ENCODE results near the gene CDKN3.
"Not testable (repeated sequence)": the region's sequence is repeated elsewhere in the genome, so short reads cannot be mapped to it uniquely, and the experiment has no call there.

The CDKN3 gene

DNA sequence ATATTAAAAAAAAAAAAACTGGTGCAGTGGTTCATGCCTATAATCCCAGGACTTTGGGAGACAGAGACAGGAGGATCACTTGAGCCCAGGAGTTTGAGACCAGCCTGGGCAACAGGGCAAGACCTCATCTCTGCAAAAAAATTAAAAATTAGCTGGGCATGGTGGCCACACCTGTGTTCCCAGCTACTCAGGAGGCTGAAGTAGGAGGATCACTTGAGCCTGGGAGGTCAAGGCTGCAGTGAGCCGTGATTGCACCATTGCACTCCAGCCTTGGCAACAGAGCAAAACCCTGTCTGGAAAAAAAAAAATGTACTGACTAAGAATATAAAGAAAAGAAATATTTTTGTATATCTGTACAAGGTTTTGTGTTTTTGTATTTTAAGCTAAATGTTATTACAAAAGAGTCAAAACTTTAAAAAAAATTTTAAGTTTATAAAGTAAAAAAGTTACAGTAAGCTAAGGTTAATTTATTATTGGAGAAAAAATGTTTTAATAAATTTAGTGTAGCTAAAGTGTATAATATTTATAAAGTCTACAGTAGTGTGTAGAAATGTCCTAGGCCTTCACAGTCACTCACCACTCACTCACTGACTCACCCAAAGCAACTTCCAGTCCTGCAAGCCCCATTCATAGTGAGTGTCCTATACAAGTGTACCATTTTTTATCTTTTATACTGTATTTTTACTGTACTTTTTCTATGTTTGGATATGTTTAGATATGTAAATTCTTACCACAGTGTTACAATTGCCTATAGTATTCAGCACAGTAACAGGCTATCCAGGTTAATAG lies 60.2 kb downstream of the CDKN3 start:
- DNase-seq (ENCODE audit: low read depth, low spot score): not testable (repeated sequence)

DNA sequence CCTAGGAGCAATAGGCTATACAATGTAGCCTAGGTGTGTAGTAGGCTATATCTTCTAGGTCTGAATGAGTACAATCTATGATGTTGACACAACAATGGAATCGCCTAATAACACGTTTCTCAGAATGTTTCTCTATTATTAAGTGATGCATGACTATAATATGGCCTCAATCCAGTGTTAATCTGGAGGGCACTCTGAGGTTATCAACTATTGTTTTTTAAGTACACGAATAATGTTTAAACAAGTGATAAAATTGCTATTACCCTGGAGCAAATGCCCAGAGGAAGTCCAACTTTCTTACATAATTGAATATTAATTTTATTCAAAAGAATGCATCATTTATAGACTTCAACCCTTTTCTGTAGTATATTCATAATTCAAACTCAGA lies 60.8 kb downstream of the CDKN3 start:
- no peak for DNase-seq (ENCODE audit: low read depth, low spot score)

DNA sequence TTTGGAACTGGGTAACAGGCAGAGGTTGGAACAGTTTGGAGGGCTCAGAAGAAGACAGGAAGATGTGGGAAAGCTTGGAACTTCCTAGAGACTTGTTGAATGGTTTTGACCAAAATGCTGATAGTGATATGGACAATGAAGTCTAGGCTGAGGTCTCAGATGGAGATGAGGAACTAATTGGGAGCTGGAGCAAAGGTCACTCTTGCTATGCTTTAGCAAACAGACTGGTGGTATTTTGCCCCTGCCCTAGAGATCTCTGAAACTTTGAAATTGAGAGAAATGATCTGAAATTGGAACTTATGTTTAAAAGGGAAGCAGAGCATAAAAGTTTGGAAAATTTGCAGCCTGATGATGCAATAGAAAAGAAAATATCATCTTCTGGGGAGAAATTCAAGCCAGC lies 61.7 kb downstream of the CDKN3 start:
- not testable (repeated sequence) for DNase-seq (ENCODE audit: low read depth, low spot score)

DNA sequence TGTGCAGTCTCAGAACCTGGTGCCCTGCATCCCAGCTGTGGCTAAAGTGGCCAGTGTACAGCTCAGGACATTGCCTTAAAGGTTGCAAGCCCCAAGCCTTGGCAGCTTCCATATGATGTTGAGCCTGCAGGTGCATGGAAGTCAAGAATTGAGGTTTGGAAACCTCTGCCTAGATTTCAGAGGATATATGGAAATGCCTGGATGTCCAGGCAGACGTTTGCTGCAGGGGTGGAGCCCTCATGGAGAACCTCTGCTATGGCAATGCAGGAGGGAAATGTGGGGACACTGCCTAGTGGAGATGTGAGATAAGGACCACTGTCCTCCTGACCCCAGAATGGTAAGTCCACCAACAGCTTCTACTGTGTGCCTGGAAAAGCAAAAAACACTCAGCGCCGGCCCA lies 62.3 kb downstream of the CDKN3 start:
- DNase-seq (ENCODE audit: low read depth, low spot score): no peak

DNA sequence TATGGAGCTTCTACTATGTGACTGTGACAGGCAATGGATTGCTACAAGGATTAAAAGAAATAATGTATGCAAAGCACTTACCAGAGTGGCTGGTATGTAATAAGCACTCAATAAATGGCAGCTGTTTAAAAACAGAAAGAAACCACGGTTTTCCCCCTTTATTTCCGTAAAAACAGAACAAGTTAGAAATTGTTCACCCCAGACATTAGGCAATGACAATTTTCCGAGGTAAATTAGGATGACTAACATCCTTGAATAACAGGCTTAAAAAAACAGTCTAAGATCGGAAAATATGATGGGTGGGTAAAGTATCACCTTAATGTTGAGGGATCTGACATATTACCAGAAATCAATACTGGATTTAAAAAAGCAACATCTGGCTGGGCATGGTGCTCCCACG lies 65.2 kb downstream of the CDKN3 start:
- no peak for DNase-seq (ENCODE audit: low read depth, low spot score)

DNA sequence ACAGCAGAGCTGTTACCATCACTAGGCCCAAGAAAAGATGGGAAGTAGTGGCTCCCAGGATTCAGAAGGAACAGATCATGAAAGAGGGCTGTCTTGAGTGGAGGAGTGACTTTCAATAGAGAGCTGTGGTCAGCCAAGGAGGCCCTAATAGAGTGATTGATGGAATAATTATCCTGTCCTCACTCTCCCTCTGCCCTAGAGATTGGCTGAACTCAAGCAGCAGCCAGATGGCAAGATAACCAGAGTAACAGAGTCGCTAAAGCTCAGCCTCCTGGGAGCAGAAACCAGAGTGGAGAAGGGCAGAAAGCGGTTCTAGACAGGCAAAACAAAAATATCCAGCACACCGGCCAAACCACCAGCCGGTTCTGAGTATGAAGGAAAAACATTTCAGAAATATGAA lies 68.8 kb downstream of the CDKN3 start:
- DNase-seq (ENCODE audit: low read depth, low spot score): no peak

DNA sequence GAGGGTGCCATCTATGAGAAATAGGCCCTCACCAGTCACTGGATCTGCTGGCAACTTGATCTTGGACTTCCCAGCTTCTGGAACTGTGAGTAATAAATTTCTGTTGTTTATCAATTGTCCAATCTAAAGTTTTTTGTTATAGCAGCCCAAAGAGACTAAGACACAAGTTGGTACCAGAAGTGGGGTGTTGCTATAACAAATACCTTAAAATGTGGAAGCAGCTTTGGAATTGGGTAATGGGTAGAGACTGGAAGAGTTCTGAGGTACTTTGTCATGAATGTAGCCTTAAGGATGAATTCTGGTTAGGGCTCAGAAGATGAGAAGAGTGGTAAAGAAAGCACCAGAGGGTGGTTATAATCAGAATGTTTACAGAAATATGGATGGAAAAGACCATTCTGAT lies 70.5 kb downstream of the CDKN3 start:
- no peak for DNase-seq (ENCODE audit: low read depth, low spot score)
